Endothelial cell of umbilical vein (primary cell): Measurements from ENCODE around the gene KRTAP4-5. TPM values are rescaled to one million over a fixed set of nuclear protein-coding genes. Genes with fewer than 3 reads are reported as not detected.

Experiments used
- BruUV-seq: library from RNA; stranded (reverse); fragments of 400-500 nt; replicated peaks from 2 replicates; lab custom pipeline; 2021; lab: Mats Ljungman, UMichigan
- CTCF ChIA-PET: fragments of 300-600, 350-600 bp; sonication (Branson Sonifier 250); formaldehyde crosslinking; loops from one replicate; lab custom pipeline; 2021; ENCODE audit warnings: antibody characterized with exemption, inconsistent platforms; lab: Charles Lee
- POLR2A ChIA-PET: fragments of 300-600, 350-600 bp; sonication (Branson Sonifier 250); formaldehyde crosslinking; loops from one replicate; lab custom pipeline; 2021; ENCODE audit warnings: antibody characterized with exemption, inconsistent platforms; lab: Charles Lee
- DNase-seq: peaks from one replicate; pipeline ENCODE4 v3.0.0-alpha.2; 2011; ENCODE audit warnings: low read depth, low spot score
- FAIRE-seq: peaks from 2 replicates; lab custom pipeline; 2011; peaks lifted over from hg19 to GRCh38; lab: Jason Lieb, UNC
- H2AFZ ChIP-seq: 2 replicates; pipeline ENCODE4 v1.6.0; 2012; ENCODE audit warnings: low read depth, low read length, control low read depth, inconsistent platforms
- H3K27ac ChIP-seq: 2 replicates; pipeline ENCODE4 v1.5.1; 2011; ENCODE audit warnings: low read depth, mild to moderate bottlenecking, control low read depth, low read length, moderate library complexity; ENCODE audit not compliant: insufficient read depth
- H3K27me3 ChIP-seq, 2 experiments: 2 replicates each; pipeline versions ENCODE4 v1.6.0 to v1.6.1; 2011; ENCODE audit warnings: low read length in 2 of 2, mixed read lengths in 1 of 2; ENCODE audit not compliant: control insufficient read depth in 2 of 2, insufficient read depth in 2 of 2
- H3K36me3 ChIP-seq, 2 experiments: 2 replicates in 1 of 2; 3 replicates in 1 of 2; pipeline ENCODE4 v1.5.1; 2011; ENCODE audit warnings: low read length in 2 of 2, mild to moderate bottlenecking in 1 of 2, moderate library complexity in 1 of 2; ENCODE audit not compliant: control insufficient read depth in 2 of 2, insufficient read depth in 2 of 2; ENCODE audit errors: extremely low read depth in 1 of 2
- H3K4me1 ChIP-seq: 3 replicates; pipeline ENCODE4 v1.5.1; 2011; ENCODE audit warnings: mild to moderate bottlenecking, low read length; ENCODE audit not compliant: control insufficient read depth, insufficient read depth; ENCODE audit errors: extremely low read depth
- H3K4me2 ChIP-seq: 2 replicates; pipeline ENCODE4 v1.6.1; 2011; ENCODE audit warnings: low read length, control low read depth, mixed read lengths; ENCODE audit not compliant: insufficient read depth
- H3K4me3 ChIP-seq, 3 experiments: fragments of 200-600 bp in 1 of 3; sonication (generic), shearing (Covaris generic) in 1 of 3; replicated peaks in 1 of 3; 2 replicates each; pipeline ENCODE4 v1.5.1; 2011 to 2016; ENCODE audit warnings: control low read depth in 3 of 3, low read length in 3 of 3, mild to moderate bottlenecking in 2 of 3, inconsistent platforms in 1 of 3, low read depth in 1 of 3, moderate library complexity in 1 of 3; ENCODE audit not compliant: insufficient read depth in 1 of 3
- H3K79me2 ChIP-seq: 2 replicates; pipeline ENCODE4 v1.6.0; 2012; ENCODE audit warnings: low read length, inconsistent platforms; ENCODE audit not compliant: control insufficient read depth, insufficient read depth
- H3K9ac ChIP-seq: replicated peaks from 2 replicates; pipeline ENCODE3; 2011; ENCODE audit warnings: low read length, control low read depth; ENCODE audit not compliant: insufficient read depth; ENCODE audit errors: extremely low read depth
- H3K9me1 ChIP-seq: replicated peaks from 3 replicates; pipeline ENCODE4 v1.6.0; 2011; ENCODE audit warnings: mild to moderate bottlenecking, low read length; ENCODE audit not compliant: control insufficient read depth, insufficient read depth; ENCODE audit errors: extremely low read depth
- H3K9me3 ChIP-seq: replicated peaks from 2 replicates; pipeline ENCODE4 v1.5.1; 2012; ENCODE audit warnings: low read length, inconsistent platforms; ENCODE audit not compliant: control insufficient read depth, insufficient read depth
- H4K20me1 ChIP-seq: replicated peaks from 2 replicates; pipeline ENCODE3; 2011; ENCODE audit warnings: mild to moderate bottlenecking, low read length; ENCODE audit not compliant: control insufficient read depth, insufficient read depth; ENCODE audit errors: extremely low read depth
- EZH2 ChIP-seq: IDR thresholded peaks from 2 replicates; pipeline ENCODE4 v1.6.1; 2012; ENCODE audit warnings: borderline replicate concordance, low read depth, mild to moderate bottlenecking, moderate library complexity, low read length, inconsistent platforms; ENCODE audit not compliant: severe bottlenecking
- FOS ChIP-seq: IDR thresholded peaks from 2 replicates; pipeline ENCODE4 v1.6.1; 2011; ENCODE audit warnings: mild to moderate bottlenecking, low read length, moderate library complexity, borderline replicate concordance; ENCODE audit not compliant: insufficient read depth
- GATA2 ChIP-seq: IDR thresholded peaks from 2 replicates; pipeline ENCODE4 v1.7.0; 2011; ENCODE audit warnings: low read depth, mild to moderate bottlenecking, moderate library complexity, mixed read lengths, low read length; ENCODE audit not compliant: insufficient read length, insufficient read depth
- JUN ChIP-seq: IDR thresholded peaks from 2 replicates; pipeline ENCODE4 v1.6.1; 2011; ENCODE audit warnings: borderline replicate concordance, low read depth; ENCODE audit not compliant: insufficient read length, insufficient read depth
- MAX ChIP-seq: IDR thresholded peaks from 2 replicates; pipeline ENCODE4 v1.6.1; 2011; ENCODE audit not compliant: insufficient read depth, insufficient read length
- MYC ChIP-seq: IDR thresholded peaks from one replicate; pipeline ENCODE4 v1.6.1; 2011; ENCODE audit warnings: mild to moderate bottlenecking, low read depth, low read length
- POLR2A ChIP-seq: IDR thresholded peaks from 2 replicates; pipeline ENCODE4 v1.6.1; 2012; ENCODE audit warnings: low read depth, mild to moderate bottlenecking, control low read depth, low read length
- POLR2AphosphoS5 ChIP-seq: IDR thresholded peaks from 2 replicates; pipeline ENCODE4 v1.6.1; 2012; ENCODE audit warnings: low read depth, mild to moderate bottlenecking, control low read depth, low read length, moderate library complexity; ENCODE audit not compliant: insufficient read depth
- dilution Hi-C: fragments of 300-500 bp; cut with MboI; formaldehyde crosslinking; loops from one replicate; pipeline ENCODE4 v1.15.0; 2019; ENCODE audit warnings: low sequenced_read_pairs; ENCODE audit not compliant: extremely low pct_ligation_motif_present
- intact Hi-C: fragments of 100-400 bp; cut with micrococcal nuclease; formaldehyde crosslinking; loops from one replicate; pipeline ENCODE4 v1.10.0; 2022
- polyA plus RNA-seq, 4 experiments: library from polyadenylated mRNA; depleted of rRNA in 3 of 4; stranded (reverse) in 3 of 4; unstranded in 1 of 4; fragments of >200 nt; gene quantifications; 2 replicates each; pipeline versions ENCODE4 v1.2.1 to v1.2.3, GENCODE V29; 2011 to 2012; ENCODE audit warnings: missing spikeins in 1 of 4
- total RNA-seq: library from RNA; stranded (reverse); gene quantifications from 2 replicates; pipeline ENCODE4 v1.2.3, GENCODE V29; 2021
- TF ChIP-seq, protein P1 (sequence below), 2 donors: IDR thresholded peaks; 1 replicate in 1 of 2; 2 replicates in 1 of 2; pipeline ENCODE4 v1.5.1; 2011; ENCODE audit warnings: low read length in 2 of 2, mild to moderate bottlenecking in 2 of 2, moderate library complexity in 2 of 2, control low read depth in 1 of 2, inconsistent platforms in 1 of 2, low read depth in 1 of 2; ENCODE audit not compliant: insufficient read depth in 1 of 2; ENCODE audit errors: extremely low read depth in 1 of 2

Gene KRTAP4-5
- total and polyA plus RNA-seq, 2 donors (not counting 3 experiments of a cell fraction or from before 2014, with no cell fraction given), result not detected

DNA sequence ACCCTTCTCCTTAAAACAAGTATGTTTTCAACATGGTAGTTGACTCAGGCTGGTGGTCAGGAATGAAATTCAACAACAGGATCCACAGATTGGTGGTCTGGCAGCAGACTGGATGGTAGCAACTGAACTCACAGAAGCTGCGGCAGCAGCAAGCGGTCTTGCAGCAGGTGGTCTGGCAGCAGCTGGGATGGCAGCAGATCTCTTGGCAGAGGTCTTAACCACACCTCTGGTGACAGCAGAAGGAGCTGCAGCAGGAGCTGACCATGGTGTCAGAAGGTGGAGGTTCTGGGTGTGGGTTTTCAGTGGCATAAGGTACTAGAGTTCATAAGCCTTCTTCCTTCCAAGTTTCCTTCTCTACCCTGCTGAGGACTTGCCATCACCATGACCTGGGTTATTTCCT lies 37.2 kb upstream of the KRTAP4-5 start:
- ChIA-PET CTCF (no interaction called here), POLR2A (no interaction called here)
- TF ChIP-seq MAX (no peak), EZH2 (no peak), MYC (no peak), JUN (no peak), POLR2AphosphoS5 (no peak), POLR2A (no peak), FOS (no peak), GATA2 (no peak)
- TF ChIP-seq, protein P1, sequence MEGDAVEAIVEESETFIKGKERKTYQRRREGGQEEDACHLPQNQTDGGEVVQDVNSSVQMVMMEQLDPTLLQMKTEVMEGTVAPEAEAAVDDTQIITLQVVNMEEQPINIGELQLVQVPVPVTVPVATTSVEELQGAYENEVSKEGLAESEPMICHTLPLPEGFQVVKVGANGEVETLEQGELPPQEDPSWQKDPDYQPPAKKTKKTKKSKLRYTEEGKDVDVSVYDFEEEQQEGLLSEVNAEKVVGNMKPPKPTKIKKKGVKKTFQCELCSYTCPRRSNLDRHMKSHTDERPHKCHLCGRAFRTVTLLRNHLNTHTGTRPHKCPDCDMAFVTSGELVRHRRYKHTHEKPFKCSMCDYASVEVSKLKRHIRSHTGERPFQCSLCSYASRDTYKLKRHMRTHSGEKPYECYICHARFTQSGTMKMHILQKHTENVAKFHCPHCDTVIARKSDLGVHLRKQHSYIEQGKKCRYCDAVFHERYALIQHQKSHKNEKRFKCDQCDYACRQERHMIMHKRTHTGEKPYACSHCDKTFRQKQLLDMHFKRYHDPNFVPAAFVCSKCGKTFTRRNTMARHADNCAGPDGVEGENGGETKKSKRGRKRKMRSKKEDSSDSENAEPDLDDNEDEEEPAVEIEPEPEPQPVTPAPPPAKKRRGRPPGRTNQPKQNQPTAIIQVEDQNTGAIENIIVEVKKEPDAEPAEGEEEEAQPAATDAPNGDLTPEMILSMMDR (IDR thresholded peaks at IDR 0.05; ENCODE audit: extremely low read depth in 1 of 2, insufficient read depth in 1 of 2, low read depth in 1 of 2, low read length in 2 of 2), result no peak
- Histone ChIP-seq H3K79me2 (no peaks in the 10 kb centered on the region), H3K27me3 (no peaks in the 10 kb centered on the region), H3K36me3 (no peaks in the 10 kb centered on the region), H2AFZ (no peak overlapping the region), H3K4me2 (no peak overlapping the region), H3K4me1 (no peaks in the 10 kb centered on the region), H3K27ac (no peak overlapping the region), H3K9ac (no peak overlapping the region), H4K20me1 (no peaks in the 10 kb centered on the region), H3K4me3 (no peak overlapping the region), H3K9me3 (no peaks in the 10 kb centered on the region), H3K9me1 (no peaks in the 10 kb centered on the region)
- DNase-seq (no peak), FAIRE-seq (no peak)
- intact Hi-C loops (no loop called here), dilution Hi-C loops (no loop called here)
- BruUV-seq, result no TSS peak
